GM23248 (cell line): Measurements from ENCODE around the gene RNASET2.

Experiments used
- EZH2 ChIP-seq: fragments of 200-600 bp; sonication (generic); IDR thresholded peaks from 2 replicates; pipeline ENCODE4 v1.6.1; 2018; ENCODE audit warnings: antibody characterized with exemption, mild to moderate bottlenecking; ENCODE audit not compliant: insufficient read depth, poor library complexity, severe bottlenecking
- EZH2phosphoT487 ChIP-seq: fragments of 200-600 bp; sonication (generic); IDR thresholded peaks from 2 replicates; pipeline ENCODE4 v1.6.1; 2018; ENCODE audit warnings: antibody characterized with exemption, moderate library complexity, mild to moderate bottlenecking, low read depth; ENCODE audit not compliant: insufficient read depth

- TF ChIP-seq EZH2 (no peak), EZH2phosphoT487 (no peak)
These were observed 20.3 kb upstream of the RNASET2 start for GRCh38 chr6:166976636-166977035.
